A549 treated with Hydrocortisone at 1 μM for 4 hours (cell line): Measurements from ENCODE around the gene MEG3. TPM values are rescaled to one million over a fixed set of nuclear protein-coding genes. Genes with fewer than 3 reads are reported as not detected.

ENCODE experiments used
- total RNA-seq: library from RNA; stranded (reverse); fragments of 200-300 nt; extraction: Qiagen RNA extraction; gene quantifications from 5 replicates; pipeline ENCODE4 v1.2.3, GENCODE V29; 2022

Gene MEG3
- 41.2 to 54.4 TPM (median 49.7 TPM) in 5 replicates for total RNA-seq

GRCh38 chr14:100825713-100826331 lies at the start of gene MEG3:
MEG3 (plus strand) TSS chr14:100826118.

GRCh38 chr14:100903672-100904185 lies 77.8 kb downstream of the MEG3 start, which contains the start of gene RTL1:
RTL1 (minus strand) TSS chr14:100903722; CDS start chr14:100884788, 18,934 bp downstream.

Other genes with a start within 250 kb of the MEG3 start
- 5.4 to 7.0 TPM (median 5.8 TPM) in 5 replicates for gene BEGAIN, start 238.7 kb upstream of the MEG3 start, total RNA-seq
- 0.10 to 0.31 TPM (median 0.21 TPM) in 5 replicates for gene DLK1, start 99.2 kb upstream of the MEG3 start, total RNA-seq
- 0.14 to 0.29 TPM (median 0.28 TPM) in 5 replicates for gene RTL1, start 77.6 kb downstream of the MEG3 start, total RNA-seq